Islet precursor cell (in vitro differentiated cells): ENCODE measurements around the gene TRIM26.

Source experiments
- DNase-seq: peaks from one replicate; pipeline ENCODE4 v3.0.0-alpha.2; 2018

The TRIM26 gene

DNA sequence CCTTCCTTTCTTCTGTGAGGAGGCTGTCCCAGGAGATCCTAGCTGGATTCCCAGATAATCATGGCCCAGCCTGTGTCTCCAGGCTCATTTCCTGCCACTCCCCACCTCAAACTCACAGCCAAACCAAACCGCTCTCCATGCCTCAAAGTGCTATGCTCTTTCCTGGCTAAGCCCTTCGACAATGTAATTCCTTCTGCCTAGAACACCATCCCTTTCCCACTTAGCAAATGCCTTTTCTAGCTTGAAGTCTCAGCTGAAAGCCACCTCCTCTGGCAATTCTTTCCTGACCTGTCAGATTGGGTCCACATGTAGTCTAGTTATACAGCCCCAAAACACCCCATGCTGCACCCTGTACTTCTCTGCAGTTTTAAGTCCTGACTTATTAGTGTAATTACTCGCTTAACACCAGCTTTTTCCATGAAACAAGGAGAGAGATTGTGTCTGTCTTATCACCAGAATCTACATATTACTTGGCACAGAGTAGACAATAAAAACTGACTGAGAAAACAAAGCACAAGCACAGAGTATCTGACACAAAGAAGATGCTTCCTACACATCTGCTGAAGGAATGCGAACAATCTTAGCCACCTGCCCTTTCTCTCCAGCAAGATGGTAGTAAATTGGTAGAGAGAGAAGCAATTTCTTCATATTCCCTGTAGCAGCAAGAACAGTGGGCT, 5.4 kb downstream of the TRIM26 start:
- no peak for DNase-seq

DNA sequence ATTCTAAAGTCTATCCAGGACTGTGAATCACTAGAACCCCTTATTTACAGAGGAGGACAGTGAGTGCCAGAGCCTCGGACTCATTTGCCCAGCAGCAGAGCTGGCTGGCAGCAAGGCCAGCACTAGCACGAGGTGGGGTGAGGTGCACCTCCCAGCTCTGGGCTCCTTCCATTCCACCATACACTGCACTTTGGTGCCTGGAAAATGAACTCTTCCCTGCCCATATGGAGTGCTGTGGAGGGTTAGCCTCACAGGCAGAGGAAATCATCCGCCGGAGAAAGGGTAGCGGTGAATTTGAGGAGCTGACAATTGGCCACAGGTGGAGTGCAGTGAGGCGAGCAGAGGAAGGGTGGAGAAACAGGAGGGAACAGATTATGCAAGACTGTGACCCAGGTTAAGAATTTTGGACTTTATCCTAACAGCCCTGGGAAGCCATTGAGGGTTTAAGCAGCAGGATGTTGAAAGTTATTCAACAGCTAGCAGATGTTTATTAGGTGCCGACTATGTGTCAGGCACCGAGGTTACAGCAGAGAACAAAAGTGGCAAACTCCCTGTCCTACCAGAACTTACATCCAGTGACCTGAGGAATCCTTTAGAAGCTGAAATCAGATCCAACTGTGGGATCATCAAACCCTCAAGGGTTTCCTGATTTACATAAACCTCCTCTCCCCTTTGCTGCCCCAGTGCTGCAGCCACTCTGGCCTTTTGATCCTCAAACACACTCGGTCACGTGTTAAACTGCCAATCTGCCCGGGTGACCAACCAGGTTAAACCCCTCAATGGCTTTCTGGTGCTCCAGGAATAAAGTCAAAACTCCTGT, 6.2 kb downstream of the TRIM26 start:
- DNase-seq, result no peak

GRCh38 chr6:30206152-30206551, 7.1 kb downstream of the TRIM26 start:
- DNase-seq, result no peak

GRCh38 chr6:30204116-30204515, 9.1 kb downstream of the TRIM26 start:
- DNase-seq, result no peak

DNA sequence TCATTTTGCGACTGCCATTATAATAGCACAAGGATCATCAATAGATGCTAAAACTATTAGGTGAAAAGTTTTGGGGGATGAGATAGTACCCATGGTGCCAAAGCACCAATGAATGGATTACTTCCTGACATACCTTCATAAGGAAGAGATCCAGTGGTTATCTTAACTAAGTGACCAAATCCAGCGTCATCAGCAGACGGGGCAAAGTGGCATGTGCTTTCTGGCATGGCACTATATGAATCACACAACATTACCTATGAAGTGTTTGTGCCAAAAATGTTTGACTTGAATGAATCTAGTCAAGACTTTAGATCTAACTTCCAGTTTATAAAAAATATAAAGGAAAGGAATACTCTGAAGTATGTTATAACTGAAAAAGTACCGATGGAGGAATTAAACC, 10.8 kb downstream of the TRIM26 start:
- no peak for DNase-seq

GRCh38 chr6:30200551-30201281, 12.5 kb downstream of the TRIM26 start:
- no peak for DNase-seq

GRCh38 chr6:30198166-30199084, 14.8 kb downstream of the TRIM26 start:
- no peak for DNase-seq

DNA sequence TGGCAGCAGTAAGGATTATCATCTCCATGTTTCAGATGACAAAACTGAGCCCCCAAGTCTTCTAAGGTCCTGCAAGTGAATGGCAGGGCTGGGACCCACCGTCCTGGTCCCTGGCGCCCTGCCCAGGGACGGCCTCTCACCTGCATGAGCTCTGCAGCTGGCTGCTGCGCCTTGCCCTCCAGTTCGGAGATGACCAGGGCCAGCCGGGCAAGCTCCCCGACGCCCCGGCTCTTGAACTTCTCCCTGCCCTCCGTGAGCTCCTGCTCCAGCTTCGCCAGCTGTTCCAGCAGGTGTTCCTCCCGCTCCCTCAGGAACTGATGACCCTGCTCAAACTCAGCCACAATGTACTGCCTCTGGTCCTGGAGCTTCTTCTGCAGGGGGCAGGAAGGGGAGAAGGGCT, 16.8 kb downstream of the TRIM26 start:
- DNase-seq, result no peak

DNA sequence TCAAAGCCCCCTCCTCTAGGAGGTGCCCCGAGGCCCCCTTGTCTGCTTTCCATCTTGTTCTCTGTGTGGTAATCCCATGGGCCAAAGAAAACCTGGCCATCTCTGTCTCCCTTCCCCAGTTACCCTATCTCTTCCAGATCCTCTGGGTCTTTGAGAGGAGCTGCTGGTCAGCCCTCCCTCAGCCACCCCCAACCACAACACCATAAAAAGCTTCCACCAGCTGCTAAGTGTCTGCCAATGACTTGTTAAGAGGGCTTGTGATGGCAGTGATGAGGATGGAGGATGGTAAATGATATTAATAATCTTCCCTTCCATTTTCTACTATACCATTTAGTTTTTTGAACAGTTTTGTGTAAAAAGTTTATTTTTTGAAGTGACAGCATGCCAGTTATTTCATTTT, 17.3 kb downstream of the TRIM26 start:
- no peak for DNase-seq

DNA sequence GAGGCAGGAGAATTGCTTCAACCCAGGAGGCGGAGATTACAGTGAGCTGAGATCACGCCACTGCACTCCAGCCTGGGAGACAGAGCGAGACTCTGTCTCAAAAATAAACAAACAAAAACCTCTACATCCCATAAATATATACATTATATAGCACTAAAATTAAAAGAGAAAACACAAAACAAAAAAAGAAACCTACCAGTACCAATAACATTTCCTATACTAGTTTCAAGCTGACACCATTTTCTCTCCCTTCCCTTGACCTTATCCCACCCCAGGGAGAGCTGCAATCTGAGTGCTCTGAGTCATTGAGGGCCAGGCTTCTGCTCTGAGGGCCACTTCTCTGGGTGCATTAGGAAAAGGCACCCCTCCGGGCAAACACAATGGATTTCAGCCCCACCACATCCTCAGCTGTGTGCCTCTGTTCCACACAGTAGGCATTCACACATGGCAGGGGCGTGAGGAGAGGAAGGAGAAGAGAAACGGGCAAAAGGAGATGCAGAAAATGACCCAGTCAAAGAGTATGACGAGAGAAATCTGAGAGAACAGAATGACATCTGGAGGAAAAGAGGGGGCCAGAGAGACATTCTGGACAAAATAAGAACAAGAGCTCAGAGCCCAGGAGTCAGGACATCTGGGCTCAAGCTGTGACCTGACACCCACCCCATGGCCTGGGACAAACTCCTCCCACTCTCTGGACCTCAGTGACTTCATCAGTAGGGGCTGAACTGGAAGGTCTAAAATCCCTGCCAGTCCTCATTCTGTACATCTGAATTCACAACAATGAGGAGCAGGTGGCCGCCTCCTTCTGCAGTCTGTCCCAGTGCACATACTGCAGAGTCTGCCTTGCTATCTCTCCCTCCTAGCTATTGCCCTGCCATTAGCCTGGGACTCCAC, 18.2 kb downstream of the TRIM26 start:
- no peak for DNase-seq

DNA sequence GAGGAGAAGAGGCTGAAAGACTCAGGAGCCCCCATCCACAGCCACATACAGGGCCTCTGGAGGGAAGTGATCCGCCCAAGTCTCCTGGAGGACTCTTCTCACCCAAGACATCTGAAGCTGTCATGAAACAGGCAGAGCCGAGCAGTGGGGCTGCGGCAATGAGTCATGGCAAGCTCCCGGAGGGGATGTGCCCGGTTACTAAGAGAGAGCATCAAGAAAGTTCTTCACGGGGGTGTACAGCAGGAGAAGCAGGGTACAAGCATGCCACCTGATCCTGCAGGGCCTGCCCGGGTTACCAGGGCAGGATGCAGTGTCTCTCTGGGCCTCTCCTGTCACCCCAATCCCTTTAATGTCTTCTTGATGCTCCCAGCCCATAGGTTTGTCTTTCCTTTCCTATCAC, 21.1 kb downstream of the TRIM26 start:
- no peak for DNase-seq

- DNase-seq, result no peak
Observed at GRCh38 chr6:30188541-30188940, 24.7 kb downstream of the TRIM26 start.

DNA sequence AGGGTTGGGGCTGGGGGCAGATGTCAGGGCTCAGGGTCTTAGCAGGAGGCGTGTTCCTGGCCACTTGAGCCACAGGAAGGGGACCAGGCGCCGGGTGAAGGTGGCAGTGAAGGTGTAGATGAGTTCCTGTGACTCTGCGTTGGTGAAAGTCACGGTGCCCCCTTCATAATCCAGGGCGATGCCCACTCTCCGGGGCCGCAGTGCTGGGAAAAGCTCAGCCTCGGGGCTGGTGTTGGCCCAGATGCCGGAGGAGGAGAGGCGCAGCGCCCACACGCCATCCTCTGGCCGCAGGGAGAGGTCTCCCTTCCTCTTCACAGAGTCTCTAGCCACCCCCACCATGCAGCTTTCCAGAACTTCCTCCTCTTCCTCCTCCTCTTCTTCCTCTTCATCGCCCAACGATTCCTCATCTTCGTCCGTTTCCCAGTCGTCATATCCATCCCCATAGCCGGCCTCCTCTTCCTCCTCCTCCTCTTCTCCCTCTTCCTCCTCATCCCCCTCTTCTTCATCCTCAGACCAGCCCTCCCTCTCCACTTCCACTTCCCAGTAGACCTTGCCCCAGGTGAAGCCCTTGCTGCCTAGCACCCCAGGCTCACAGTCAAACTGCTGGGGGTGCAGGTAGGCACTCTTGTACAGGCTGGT, 27.2 kb downstream of the TRIM26 start:
- no peak for DNase-seq

- no peak for DNase-seq
Observed at GRCh38 chr6:30184417-30185031, 28.7 kb downstream of the TRIM26 start.

- DNase-seq, result no peak
Observed at GRCh38 chr6:30180145-30180544, 33.1 kb downstream of the TRIM26 start.

DNA sequence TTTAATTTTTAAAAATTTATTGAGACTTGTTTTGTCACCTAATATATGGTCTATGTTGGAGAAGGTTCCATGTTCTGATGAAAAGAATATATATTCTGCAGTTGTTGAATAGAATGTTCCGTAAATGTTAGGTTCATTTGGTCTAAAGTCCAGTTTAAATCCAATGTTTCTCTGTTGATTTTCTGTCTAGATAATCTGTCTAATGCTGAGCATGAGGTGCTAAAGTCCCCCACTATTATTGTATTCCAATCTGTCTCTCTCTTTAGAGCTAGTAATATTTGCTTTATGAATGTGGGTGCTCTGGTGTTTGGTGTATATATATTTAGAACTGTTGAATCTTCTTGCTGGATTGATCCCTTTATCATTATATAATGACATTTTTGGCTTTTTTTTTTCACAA, 34.4 kb downstream of the TRIM26 start:
- no peak for DNase-seq

- DNase-seq, result peak; percentile 7
Observed at GRCh38 chr6:30175765-30176164, 37.4 kb downstream of the TRIM26 start.

DNA sequence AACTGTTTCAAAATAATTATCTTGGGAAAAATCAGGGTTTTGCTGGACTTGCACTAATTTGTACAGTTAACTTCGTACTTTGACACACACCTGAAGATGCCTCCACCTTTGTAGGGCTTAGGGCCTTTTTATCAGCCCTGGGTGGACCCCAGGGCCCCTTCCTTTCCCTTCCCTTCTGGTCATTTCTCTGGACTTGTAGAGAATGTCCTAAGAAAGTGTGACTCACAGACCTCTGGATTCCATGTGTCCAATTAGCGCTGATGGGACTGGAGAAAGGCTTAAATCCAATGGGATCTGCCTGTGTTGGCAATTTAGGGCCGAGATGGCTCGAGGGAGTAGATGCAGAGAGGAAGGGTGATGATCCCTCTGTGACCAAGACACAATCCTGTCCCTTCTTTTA, 40.5 kb downstream of the TRIM26 start:
- DNase-seq, result no peak

DNA sequence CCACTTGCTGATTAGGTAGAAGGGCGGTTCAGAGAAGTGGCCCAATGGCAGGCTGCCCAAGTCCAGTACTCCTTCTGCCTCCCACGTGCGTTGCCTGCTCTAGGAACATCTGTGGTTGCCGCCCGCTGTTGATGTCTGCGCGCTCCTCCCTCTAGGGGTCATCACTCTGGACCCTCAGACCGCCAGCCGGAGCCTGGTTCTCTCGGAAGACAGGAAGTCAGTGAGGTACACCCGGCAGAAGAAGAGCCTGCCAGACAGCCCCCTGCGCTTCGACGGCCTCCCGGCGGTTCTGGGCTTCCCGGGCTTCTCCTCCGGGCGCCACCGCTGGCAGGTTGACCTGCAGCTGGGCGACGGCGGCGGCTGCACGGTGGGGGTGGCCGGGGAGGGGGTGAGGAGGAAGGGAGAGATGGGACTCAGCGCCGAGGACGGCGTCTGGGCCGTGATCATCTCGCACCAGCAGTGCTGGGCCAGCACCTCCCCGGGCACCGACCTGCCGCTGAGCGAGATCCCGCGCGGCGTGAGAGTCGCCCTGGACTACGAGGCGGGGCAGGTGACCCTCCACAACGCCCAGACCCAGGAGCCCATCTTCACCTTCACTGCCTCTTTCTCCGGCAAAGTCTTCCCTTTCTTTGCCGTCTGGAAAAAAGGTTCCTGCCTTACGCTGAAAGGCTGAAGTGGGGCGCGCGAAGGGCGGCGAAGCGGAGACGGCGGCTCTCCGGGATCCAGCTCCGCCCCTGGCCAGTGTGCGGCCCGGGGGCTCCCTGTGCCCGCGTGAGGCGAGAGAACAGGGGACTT, 41.3 kb downstream of the TRIM26 start:
- peak; percentile 86 for DNase-seq
